Caki2 (cell line): ENCODE results near the gene IL5RA. TPM values are rescaled to one million over a fixed set of nuclear protein-coding genes. Genes with fewer than 3 reads are reported as not detected.

Experiments
- total RNA-seq: library from RNA; depleted of rRNA; stranded (reverse); fragments of >200 nt; shearing (Covaris generic); gene quantifications from 2 replicates; pipeline ENCODE4 v1.2.3, GENCODE V29; 2014; ENCODE audit warnings: low replicate concordance; rRNA removed

IL5RA gene
- total RNA-seq, 1 experiment from 2014 or later = not detected

Other genes starting within 250 kb of the IL5RA start
- gene TRNT1, start 16.6 kb upstream of the IL5RA start, total RNA-seq = 10.4 and 16.6 TPM in 2 replicates
- gene CRBN, start 69.3 kb upstream of the IL5RA start, total RNA-seq = 25.3 and 36.1 TPM in 2 replicates